ENCODE data around the gene FBXO38.

FBXO38 gene

DNA sequence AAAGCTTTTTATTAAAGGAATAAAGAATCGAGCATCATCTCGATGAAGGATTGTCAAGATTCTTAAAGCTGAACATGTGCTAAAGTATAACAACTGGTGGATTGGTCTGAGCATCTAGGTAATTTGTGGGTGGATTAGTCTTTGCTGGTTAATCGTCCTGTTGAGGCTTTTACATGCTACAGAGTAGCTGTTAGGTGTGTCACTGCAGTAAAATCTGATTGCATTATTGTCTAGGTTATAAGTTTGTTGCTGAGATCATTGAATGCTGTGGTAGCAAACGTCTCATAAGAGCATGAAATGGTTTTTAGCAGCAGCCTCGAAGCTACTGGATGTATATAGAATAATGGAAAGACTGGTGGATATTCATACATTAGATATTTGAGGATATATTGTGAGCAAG lies 7.2 kb downstream of the FBXO38 start:
- TF ChIP-seq, protein P1, sequence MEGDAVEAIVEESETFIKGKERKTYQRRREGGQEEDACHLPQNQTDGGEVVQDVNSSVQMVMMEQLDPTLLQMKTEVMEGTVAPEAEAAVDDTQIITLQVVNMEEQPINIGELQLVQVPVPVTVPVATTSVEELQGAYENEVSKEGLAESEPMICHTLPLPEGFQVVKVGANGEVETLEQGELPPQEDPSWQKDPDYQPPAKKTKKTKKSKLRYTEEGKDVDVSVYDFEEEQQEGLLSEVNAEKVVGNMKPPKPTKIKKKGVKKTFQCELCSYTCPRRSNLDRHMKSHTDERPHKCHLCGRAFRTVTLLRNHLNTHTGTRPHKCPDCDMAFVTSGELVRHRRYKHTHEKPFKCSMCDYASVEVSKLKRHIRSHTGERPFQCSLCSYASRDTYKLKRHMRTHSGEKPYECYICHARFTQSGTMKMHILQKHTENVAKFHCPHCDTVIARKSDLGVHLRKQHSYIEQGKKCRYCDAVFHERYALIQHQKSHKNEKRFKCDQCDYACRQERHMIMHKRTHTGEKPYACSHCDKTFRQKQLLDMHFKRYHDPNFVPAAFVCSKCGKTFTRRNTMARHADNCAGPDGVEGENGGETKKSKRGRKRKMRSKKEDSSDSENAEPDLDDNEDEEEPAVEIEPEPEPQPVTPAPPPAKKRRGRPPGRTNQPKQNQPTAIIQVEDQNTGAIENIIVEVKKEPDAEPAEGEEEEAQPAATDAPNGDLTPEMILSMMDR (conservative IDR thresholded peaks at IDR 0.05; ENCODE audit: control insufficient read depth, insufficient read depth, low read depth, low read length), result no peak
- DNase-seq (ENCODE audit: low read depth), result no peak
- H3K4me3 ChIP-seq (ENCODE audit: control insufficient read depth, low read depth, low read length), result no peak overlapping the region

DNA sequence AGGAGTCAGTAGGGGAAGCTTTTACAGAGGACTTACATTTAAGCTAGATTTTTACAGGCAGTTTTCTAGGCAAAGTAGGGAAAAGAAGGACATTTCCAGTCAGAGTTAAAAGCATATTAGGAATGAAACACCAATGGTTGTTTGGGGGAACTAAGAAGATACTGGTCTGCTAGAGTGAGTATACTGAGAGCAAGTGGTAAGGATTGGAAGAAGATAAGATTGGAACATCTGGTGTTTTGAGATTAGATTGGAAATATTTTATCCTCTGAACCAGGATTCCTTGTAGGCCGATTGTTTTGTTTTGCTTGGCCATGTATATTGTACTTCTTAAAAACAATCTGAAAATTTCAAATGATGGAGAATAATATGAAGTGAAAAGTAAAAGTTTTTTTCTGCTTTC lies 7.7 kb downstream of the FBXO38 start:
- TF ChIP-seq, protein P1 (conservative IDR thresholded peaks at IDR 0.05; ENCODE audit: control insufficient read depth, insufficient read depth, low read depth, low read length), result no peak
- DNase-seq (ENCODE audit: low read depth), result no peak
- no peak overlapping the region for H3K4me3 ChIP-seq (ENCODE audit: control insufficient read depth, low read depth, low read length)

DNA sequence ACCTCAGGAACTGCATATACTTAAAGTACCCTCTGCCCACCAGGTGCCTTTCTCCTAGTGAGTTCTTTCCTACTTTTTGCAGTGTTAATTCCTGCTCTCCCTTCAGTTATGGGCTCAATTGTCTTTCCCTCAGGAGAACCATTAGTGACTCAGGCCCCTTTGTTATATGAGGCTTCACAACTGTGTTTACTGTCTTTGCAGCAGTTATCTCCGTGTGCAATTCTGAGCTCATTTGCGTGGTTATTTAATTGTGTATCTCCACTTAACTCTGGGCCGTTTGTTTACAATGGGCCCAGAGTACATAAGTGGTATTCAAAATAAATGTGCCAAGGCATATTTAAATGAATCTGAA lies 9.6 kb downstream of the FBXO38 start:
- no peak for DNase-seq (ENCODE audit: low read depth)
- TF ChIP-seq, protein P1 (conservative IDR thresholded peaks at IDR 0.05; ENCODE audit: control insufficient read depth, insufficient read depth, low read depth, low read length), result no peak

DNA sequence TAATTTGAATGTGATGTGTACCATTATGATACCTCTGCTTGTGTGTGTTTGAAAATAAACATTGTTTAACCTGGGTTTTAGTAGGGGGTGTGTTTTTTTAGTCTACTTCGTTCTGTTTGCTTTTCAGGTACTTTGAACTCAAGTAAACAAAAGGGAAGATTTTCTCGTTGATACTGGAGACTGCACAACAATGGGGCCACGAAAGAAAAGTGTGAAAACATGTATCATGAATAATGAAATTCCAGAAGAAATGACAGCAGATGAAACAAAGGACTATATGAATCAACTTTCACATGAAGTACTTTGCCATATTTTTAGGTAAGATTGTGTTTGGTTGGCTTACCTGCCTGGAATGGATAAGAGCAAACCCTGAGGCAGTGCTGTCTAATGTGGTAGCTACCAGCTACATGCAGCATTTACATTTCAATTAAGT lies 10.8 kb downstream of the FBXO38 start:
- DNase-seq (ENCODE audit: low read depth), result no peak
- H3K4me3 ChIP-seq (ENCODE audit: control insufficient read depth, low read depth, low read length), result no peak overlapping the region
- TF ChIP-seq, protein P1 (conservative IDR thresholded peaks at IDR 0.05; ENCODE audit: control insufficient read depth, insufficient read depth, low read depth, low read length), result no peak

More for the DNA sequence above, 9.6 kb downstream of the FBXO38 start:
- H3K4me3 ChIP-seq (ENCODE audit: control insufficient read depth, low read depth, low read length), result no peak overlapping the region

DNA sequence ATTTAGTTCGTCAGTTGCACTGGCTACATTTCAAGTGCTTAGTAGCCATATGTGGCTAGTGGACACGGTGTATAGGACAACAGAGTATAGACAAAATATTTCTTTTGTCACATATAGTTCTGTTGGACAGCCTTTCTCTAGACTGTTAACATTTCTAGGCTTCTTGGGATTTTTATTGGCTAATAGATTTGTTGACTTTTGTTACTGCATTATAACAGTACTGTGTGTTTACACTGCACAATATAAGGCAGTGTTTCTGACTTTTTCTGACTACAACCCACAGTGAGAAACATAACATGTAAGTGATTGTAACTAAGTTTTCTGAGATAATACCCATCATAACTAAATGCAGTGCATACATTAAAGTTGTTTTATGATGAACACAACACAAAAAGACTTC lies 11.3 kb downstream of the FBXO38 start:
- TF ChIP-seq, protein P1 (conservative IDR thresholded peaks at IDR 0.05; ENCODE audit: control insufficient read depth, insufficient read depth, low read depth, low read length), result no peak
- no peak for DNase-seq (ENCODE audit: low read depth)
- no peak overlapping the region for H3K4me3 ChIP-seq (ENCODE audit: control insufficient read depth, low read depth, low read length)

DNA sequence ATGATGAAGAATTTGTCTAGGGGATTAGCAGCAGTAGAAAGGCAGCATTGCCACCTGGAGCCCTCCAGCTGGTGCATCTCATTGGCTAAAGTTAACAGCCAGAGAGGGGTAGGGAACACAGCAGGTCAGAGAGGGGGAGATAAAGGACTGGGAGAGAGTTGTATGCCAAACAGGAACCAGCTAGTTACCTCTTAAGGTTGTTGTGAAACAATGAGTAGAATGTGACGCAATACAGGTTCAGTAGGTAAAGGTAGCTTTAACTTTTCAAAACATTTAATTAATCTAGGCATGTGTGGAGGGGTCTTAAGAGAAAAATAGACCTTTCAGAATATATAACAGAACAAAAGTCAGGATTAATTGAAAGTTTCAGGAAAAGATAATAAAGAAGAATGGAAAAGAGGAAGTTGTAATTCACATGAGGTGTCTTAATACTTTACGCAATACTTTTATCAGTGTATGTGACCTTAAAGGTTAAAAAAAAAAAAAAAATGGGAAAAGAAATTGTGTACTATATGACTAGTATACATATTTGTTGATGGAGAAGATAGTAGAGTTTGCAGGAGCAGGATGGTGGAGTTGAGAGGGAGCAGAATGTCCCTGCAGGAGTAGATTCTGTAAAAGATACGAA lies 14.3 kb downstream of the FBXO38 start:
- H3K4me3 ChIP-seq (ENCODE audit: control insufficient read depth, low read depth, low read length), result no peak overlapping the region
- TF ChIP-seq, protein P1 (conservative IDR thresholded peaks at IDR 0.05; ENCODE audit: control insufficient read depth, insufficient read depth, low read depth, low read length), result no peak
- no peak for DNase-seq (ENCODE audit: low read depth)

DNA sequence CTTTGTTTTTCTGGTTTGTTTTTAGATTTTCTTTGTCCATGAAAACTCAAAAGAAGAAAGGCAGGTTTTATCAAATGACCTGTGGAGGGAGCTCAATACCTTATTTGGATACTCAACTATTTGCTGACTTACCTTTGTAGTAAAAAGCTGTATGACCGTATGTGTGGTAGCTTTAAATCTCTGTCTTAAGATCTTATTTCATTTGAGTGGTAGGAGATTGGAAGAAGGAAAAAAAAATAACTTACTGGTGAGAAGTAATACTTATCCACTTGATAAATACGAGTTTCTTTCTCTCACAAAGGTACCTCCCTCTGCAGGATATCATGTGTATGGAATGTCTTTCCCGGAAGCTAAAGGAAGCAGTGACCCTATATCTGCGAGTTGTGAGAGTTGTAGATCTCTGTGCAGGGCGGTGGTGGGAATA lies 15.0 kb downstream of the FBXO38 start:
- no peak for DNase-seq (ENCODE audit: low read depth)
- H3K4me3 ChIP-seq (ENCODE audit: control insufficient read depth, low read depth, low read length), result no peak overlapping the region
- TF ChIP-seq, protein P1 (conservative IDR thresholded peaks at IDR 0.05; ENCODE audit: control insufficient read depth, insufficient read depth, low read depth, low read length), result no peak

Measured in fibroblast of mammary gland (primary cell).